ENCODE results near the gene ATRX.

Gene ATRX

DNA sequence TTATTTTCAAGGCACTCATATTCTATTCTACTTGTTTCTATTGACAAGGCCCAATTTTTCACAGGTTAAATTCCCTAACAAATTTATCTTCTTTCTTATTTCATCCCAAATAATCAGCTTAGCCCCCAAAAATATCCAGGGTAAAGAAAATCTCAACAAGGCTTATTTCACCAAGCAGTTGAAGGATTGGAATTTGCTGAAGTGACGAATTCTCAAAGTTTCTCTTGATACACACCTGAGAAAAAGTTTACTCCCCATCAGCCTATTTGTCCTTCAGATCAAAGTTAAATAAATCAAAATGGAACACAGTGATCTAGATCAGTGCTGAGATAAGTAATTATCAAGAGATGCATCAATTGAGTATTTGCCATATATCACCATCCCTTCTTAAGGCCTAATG is 106.9 kb downstream of the ATRX start:
- no peak overlapping the region for H3K9ac ChIP-seq (ENCODE audit: low read depth, low read length)
- ATAC-seq (ENCODE audit: insufficient read depth, low read depth) (no peak), DNase-seq (no peak)
- no peak overlapping the region for H3K4me3 ChIP-seq (ENCODE audit: low read depth in 1 of 2, low read length in 2 of 2)
- H3K4me1 ChIP-seq (ENCODE audit: insufficient read depth, low read length), result no peaks in the 10 kb centered on the region
- H2AFZ ChIP-seq (ENCODE audit: low read depth, low read length), result no peak overlapping the region
- H4K20me1 ChIP-seq (ENCODE audit: insufficient read depth, low read length), result no peaks in the 10 kb centered on the region
- TF ChIP-seq, protein P1, sequence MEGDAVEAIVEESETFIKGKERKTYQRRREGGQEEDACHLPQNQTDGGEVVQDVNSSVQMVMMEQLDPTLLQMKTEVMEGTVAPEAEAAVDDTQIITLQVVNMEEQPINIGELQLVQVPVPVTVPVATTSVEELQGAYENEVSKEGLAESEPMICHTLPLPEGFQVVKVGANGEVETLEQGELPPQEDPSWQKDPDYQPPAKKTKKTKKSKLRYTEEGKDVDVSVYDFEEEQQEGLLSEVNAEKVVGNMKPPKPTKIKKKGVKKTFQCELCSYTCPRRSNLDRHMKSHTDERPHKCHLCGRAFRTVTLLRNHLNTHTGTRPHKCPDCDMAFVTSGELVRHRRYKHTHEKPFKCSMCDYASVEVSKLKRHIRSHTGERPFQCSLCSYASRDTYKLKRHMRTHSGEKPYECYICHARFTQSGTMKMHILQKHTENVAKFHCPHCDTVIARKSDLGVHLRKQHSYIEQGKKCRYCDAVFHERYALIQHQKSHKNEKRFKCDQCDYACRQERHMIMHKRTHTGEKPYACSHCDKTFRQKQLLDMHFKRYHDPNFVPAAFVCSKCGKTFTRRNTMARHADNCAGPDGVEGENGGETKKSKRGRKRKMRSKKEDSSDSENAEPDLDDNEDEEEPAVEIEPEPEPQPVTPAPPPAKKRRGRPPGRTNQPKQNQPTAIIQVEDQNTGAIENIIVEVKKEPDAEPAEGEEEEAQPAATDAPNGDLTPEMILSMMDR (IDR thresholded peaks at IDR 0.05; ENCODE audit: borderline replicate concordance, extremely low read depth, low read length, poor library complexity, severe bottlenecking), result no peak
- no peak for TF ChIP-seq EZH2 (IDR thresholded peaks at IDR 0.05; ENCODE audit: borderline replicate concordance, low read depth, low read length, severe bottlenecking)
- no peaks in the 10 kb centered on the region for H3K9me3 ChIP-seq (ENCODE audit: insufficient read depth, low read length, severe bottlenecking)
- peaks cover 19% of the 10 kb centered on the region for H3K36me3 ChIP-seq (ENCODE audit: insufficient read depth, low read length)
- no peak overlapping the region for H3K4me2 ChIP-seq (ENCODE audit: insufficient read depth, low read length)
- H3K27ac ChIP-seq (ENCODE audit: low read length), result no peak overlapping the region
- peaks cover 2% of the 10 kb centered on the region; the same call in 1 of the 2 replicates for H3K79me2 ChIP-seq (ENCODE audit: insufficient read depth, low read length)
- H3K27me3 ChIP-seq (ENCODE audit: insufficient read depth, low read length, poor library complexity), result no peaks in the 10 kb centered on the region

DNA sequence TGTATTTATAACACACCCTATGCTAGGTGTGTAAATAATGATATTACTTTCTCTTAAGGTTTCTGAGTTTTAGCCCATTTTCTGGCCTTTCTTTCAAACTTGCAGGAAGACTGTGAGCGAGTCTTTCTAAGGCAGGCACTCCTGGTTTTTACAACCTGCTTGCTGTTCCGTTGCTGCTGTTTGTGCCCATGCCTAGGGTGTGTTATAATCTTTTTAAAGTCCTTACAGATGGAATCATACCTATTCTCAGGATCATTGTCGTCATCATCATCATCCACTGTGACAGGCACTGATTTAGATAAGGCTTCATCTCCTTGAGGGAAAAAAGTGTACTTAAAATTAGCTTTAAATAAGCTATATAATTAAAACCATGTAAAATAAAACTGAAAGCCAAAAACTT is 110.0 kb downstream of the ATRX start:
- no peak overlapping the region for H3K4me2 ChIP-seq (ENCODE audit: insufficient read depth, low read length)

DNA sequence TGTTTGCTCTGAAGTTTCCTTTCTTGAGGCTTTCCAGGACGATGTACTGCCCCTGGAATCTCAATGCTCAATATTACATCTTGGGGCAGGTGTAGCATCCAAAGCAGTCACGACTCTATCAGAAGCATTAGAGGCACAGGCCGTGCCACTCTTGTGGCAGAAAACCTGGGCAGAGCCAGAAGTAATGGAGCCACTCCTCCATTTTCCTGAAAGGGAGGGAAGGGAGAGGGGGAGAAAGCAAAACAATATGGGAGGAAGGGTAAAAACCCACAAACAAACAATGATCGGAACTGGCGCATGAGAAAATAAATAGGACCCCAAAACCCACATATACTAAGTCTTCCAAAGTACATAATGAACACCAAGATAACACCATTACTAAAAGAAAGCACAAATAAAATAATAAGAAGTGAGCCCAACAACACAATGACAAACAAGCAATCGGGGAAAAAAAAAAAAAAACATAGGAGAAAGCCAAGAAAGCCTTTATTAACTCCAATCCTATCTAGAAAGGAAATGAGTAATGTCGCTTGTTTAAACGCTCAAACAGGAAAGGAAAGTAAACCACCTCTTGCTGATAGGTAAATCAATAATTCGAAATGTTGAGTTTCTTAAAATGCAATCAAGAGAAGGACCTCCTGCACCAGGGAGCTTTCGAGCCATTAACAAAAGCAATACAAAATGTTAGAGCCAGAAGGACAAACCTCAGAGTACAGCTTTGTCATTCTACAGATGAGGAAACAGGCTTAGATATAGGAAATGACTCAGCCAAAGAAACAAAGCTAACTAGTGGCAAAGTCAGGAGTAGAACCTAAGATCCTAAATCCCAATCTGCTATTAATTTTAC is 117.4 kb downstream of the ATRX start:
- no peaks in the 10 kb centered on the region for H3K27me3 ChIP-seq (ENCODE audit: insufficient read depth, low read length, poor library complexity)

More for the DNA sequence above, 110.0 kb downstream of the ATRX start:
- Histone ChIP-seq H3K36me3 (ENCODE audit: insufficient read depth, low read length) (peaks cover 11% of the 10 kb centered on the region; the same call in 1 of the 2 replicates), H2AFZ (ENCODE audit: low read depth, low read length) (no peak overlapping the region), H4K20me1 (ENCODE audit: insufficient read depth, low read length) (no peaks in the 10 kb centered on the region), H3K79me2 (ENCODE audit: insufficient read depth, low read length) (0 out of 2 replicates have a peak, but pooled peaks cover 2% of the 10 kb centered on the region), H3K27ac (ENCODE audit: low read length) (no peak overlapping the region), H3K9ac (ENCODE audit: low read depth, low read length) (no peak overlapping the region), H3K27me3 (ENCODE audit: insufficient read depth, low read length, poor library complexity) (no peaks in the 10 kb centered on the region), H3K4me3 (ENCODE audit: low read depth in 1 of 2, low read length in 2 of 2) (no peak overlapping the region), H3K9me3 (ENCODE audit: insufficient read depth, low read length, severe bottlenecking) (no peaks in the 10 kb centered on the region), H3K4me1 (ENCODE audit: insufficient read depth, low read length) (no peaks in the 10 kb centered on the region)
- no peak for TF ChIP-seq EZH2 (IDR thresholded peaks at IDR 0.05; ENCODE audit: borderline replicate concordance, low read depth, low read length, severe bottlenecking)
- TF ChIP-seq, protein P1 (IDR thresholded peaks at IDR 0.05; ENCODE audit: borderline replicate concordance, extremely low read depth, low read length, poor library complexity, severe bottlenecking), result no peak
- ATAC-seq (ENCODE audit: insufficient read depth, low read depth), result no peak
- no peak for DNase-seq

More for the DNA sequence above, 117.4 kb downstream of the ATRX start:
- no peaks in the 10 kb centered on the region for H3K79me2 ChIP-seq (ENCODE audit: insufficient read depth, low read length)
- DNase-seq (no peak), ATAC-seq (ENCODE audit: insufficient read depth, low read depth) (no peak)
- no peaks in the 10 kb centered on the region for H4K20me1 ChIP-seq (ENCODE audit: insufficient read depth, low read length)
- no peak overlapping the region for H3K27ac ChIP-seq (ENCODE audit: low read length)
- no peaks in the 10 kb centered on the region for H3K4me1 ChIP-seq (ENCODE audit: insufficient read depth, low read length)
- H2AFZ ChIP-seq (ENCODE audit: low read depth, low read length), result no peak overlapping the region
- no peak overlapping the region for H3K4me3 ChIP-seq (ENCODE audit: low read depth in 1 of 2, low read length in 2 of 2)
- TF ChIP-seq EZH2 (IDR thresholded peaks at IDR 0.05; ENCODE audit: borderline replicate concordance, low read depth, low read length, severe bottlenecking), result no peak
- TF ChIP-seq, protein P1 (IDR thresholded peaks at IDR 0.05; ENCODE audit: borderline replicate concordance, extremely low read depth, low read length, poor library complexity, severe bottlenecking), result no peak
- peaks cover 14% of the 10 kb centered on the region; the same call in 1 of the 2 replicates for H3K36me3 ChIP-seq (ENCODE audit: insufficient read depth, low read length)
- H3K9me3 ChIP-seq (ENCODE audit: insufficient read depth, low read length, severe bottlenecking), result no peaks in the 10 kb centered on the region
- H3K4me2 ChIP-seq (ENCODE audit: insufficient read depth, low read length), result no peak overlapping the region
- no peak overlapping the region for H3K9ac ChIP-seq (ENCODE audit: low read depth, low read length)

Measured in DND-41 (cell line).